Kidney tubule cell (primary cell): Measurements from ENCODE around the gene CHST12.
A peak's percentile ranks its signal among the peaks of the same experiment; 100 is the strongest.
"Not testable (repeated sequence)": the region's sequence is repeated elsewhere in the genome, so short reads cannot be mapped to it uniquely, and the experiment has no call there.

ENCODE experiments used
- DNase-seq: peaks from one replicate; pipeline ENCODE4 v3.0.0-alpha.2; 2018; ENCODE audit warnings: low spot score

Gene CHST12

GRCh38 chr7:2436341-2437104 is 33.1 kb downstream of the CHST12 start:
- no peak for DNase-seq

DNA sequence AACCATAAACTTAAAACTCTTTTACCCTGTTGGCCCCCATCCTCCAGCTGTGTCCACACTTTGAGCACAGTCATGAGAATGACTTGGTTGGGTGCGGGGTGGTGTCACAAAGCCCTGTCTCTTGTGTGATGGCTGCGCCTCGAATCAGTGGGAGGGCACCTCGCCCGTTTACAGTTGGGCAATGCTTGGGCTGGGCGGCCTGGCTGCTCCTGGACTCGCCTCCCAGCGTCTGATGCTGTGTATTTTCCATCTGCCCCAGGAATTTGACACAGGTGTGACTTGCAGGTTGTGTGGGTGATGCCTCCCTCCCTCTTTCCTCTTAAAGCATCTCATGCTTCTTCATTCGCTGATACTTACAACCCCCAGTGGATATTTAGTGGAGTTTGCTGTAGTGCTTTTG is 33.7 kb downstream of the CHST12 start:
- no peak for DNase-seq

- DNase-seq, result no peak
These were observed 34.2 kb downstream of the CHST12 start for GRCh38 chr7:2437537-2438148.

DNA sequence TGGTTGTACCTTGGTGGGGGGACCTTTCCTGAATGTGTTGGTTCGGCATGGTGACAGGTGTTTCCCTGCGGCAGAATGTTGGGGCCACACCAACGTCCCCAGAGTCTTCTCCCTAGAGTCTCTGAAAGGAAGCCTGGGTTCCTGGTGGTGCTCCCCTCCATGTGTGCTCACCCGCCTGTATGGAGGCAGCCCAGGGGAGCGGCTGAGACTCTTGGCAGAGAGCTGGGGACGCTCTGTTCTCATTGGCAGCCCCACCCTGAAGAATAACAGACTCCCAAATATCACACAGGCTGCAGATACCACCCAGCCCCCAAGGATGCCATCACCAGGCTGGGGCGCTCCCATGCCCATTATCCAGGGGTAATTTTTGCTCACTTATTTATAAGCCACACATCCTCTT is 34.8 kb downstream of the CHST12 start:
- DNase-seq, result no peak

GRCh38 chr7:2438775-2439174 is 35.4 kb downstream of the CHST12 start:
- no peak for DNase-seq

DNA sequence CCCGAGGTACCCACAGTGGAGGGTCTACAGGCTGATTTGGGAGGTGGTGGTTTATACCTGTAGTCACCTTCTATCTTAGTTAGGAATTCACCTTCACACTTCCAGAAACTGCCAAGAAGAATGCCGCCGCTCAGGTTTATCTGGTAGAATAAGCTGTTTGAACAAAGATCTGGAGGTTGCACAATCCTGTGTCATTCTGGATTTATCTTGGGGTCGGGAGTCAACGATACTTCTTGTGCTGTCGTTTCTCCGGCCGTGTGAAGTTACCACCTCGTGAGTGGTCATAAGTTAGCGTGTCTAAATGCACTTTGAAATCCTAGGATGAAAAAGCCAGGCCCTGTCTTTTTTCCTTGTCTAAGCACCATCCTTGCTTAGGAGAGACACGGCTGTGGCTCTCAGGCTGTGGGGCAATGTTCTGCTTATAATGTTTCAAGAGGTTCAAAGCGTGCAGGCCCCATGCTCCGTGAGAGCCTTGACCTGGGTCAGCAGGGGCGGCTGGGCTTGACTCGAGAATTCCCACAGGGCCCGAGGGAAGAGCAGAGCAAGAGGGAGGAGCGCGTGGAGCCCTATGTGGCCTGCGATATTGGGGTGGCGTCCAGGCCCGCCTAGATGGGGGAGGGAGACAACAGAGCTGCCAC is 37.3 kb downstream of the CHST12 start:
- DNase-seq, result no peak

- no peak for DNase-seq
These were observed 38.1 kb downstream of the CHST12 start for GRCh38 chr7:2441430-2442058.

- DNase-seq, result no peak
These were observed 40.1 kb downstream of the CHST12 start for GRCh38 chr7:2443491-2443890.

DNA sequence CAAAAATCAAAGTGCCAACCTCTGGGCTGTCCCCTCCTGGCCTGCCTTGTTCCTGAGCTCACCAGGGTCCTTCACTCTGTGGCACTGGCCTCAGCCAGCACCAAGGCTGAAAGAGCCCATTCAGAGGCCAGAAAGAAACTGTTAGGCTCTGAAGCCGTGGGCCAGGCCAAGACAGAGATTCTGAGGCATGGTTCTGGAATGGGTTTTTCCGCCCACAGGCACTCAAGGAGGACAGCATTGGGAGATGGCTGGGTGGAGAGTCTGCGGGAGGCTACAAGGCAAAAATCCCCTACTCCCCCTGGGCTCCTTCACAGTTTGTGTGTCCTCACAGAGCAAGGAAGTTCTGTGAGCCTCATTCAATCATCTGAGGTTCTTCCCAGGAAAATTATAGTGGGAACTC is 41.1 kb downstream of the CHST12 start:
- DNase-seq, result peak; percentile 2

GRCh38 chr7:2445047-2445446 is 41.6 kb downstream of the CHST12 start:
- DNase-seq, result no peak

- DNase-seq, result no peak
These were observed 42.6 kb downstream of the CHST12 start for GRCh38 chr7:2445898-2446555.

GRCh38 chr7:2446676-2447075 is 43.3 kb downstream of the CHST12 start:
- DNase-seq, result no peak

DNA sequence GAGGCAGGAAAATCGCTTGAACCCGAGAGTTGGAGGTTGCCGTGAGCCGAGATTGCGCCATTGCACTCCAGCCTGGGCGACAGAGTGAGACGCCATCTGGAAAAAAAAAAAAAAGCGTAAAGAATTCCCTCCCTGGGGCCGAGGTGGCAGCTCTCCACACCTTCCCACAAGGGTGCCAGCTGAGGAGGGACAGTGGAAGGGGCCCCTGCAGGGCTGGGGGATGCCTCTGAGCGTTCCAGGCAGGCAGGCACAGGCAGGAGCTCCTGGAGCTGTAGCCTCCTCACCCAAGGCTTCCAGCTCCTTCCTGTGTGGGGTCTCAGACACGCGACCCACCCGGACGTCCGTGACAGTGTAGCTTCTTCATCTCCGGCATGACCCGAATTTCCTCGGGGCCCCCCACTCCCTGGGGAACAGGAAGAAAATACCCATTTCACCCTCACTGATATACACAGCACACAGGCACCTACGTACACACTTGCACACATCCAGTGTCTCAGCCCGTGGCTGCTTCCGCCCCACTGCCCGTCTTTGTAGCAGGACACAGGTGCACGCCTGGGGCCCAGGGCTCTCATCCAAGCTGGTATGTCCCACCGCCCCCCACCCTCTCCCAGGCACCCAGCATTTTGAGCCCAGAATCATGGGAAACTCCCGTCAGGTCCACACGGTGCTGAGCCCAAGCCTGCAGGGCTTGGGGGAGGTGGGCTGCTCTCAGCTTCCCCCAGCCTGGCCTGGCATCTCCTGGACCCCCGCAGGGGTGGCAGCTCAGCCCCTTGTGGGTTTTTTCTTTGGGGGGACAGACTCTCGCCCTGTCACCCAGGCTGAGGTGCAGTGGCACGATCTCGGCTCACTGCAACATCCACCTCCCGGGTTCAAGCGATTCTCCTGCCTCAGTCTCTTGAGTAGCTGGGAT is 47.0 kb downstream of the CHST12 start:
- DNase-seq, result no peak

DNA sequence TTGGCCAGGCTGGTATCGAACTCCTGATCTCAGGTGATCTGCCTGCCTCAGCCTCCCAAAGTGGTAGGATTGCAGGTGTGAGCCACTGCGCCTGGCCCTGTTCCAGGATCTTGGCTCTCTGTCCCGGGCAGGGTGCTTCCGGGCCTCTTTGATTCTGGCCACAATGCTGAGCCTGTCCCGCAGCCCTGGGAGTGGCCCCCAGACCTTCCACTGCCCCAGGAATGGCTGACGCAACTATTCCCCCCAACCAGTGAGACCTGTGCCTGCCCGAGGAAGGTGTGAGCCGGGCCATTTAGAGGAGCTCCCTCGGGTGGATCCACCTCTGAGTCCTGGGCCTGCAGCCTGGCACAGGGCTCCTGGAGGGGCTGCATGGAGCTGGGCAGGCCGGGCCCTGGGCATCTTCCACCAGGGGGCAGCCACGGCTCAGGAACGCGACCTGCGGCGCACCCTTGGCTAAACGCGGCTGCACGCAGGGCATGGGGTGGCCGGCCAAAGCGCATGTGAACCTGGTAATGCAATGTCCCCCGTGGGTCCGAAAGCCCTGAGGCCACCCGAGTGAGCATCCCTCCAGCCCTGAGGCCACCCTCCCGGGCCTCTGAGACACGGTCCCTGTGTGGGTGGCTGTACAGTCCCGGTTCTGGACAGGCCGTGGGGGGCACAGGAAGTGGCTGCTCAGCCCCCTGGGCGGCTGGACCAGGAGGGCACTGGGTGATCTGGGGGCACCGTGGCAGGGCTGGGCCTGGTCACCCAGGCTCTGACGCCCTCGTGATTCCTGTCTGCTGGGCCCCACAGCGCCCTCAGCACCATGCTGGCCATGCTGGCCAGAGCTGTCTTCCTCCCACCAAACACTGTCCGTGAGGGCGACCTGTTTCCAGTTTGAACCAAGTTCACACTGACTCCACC is 48.0 kb downstream of the CHST12 start:
- peak; percentile 82 for DNase-seq

DNA sequence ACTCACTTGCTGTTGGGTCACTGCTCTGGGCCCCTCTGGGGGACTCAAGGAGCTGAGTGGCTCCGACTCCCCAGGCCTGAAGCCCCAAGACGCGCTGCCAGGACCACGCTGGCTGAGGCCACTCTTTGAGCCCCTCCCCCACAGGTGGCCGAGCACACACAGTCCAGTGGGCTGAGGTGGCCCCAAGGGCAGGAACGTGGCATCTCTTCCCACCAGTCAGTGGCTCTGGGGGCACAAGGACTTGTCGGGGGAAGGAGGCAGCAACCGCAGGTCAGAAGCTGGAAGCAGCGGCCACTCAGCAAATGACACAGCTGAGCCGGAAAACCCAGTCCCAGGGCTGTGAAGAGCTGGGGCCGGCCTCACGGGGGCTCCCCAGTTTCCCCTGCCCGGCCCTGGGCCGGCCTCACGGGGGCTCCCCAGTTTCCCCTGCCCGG is 48.7 kb downstream of the CHST12 start:
- DNase-seq, result peak; percentile 8

- DNase-seq, result no peak
These were observed 49.3 kb downstream of the CHST12 start for GRCh38 chr7:2452643-2453270.

DNA sequence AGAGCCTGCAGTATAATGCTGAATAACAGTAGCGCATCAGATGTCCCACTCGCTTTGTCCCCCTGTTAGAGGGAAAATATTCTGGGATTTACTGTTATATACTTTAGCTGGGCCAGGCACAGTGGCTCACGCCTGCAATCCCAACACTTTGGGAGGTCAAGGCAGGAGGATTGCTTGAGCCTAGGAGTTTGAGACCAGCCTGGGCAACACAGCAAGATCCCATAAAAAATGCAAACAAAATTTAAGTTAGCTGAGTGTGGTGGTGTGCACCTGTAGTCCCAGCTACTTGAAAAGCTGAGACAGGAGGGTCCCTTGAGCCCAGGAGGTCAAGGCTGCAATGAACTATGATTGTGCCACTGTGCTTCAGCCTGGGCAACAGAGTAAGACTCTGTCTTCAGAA is 50.4 kb downstream of the CHST12 start:
- not testable (repeated sequence) for DNase-seq

GRCh38 chr7:2459674-2460073 is 56.3 kb downstream of the CHST12 start:
- no peak for DNase-seq

GRCh38 chr7:2460188-2460587 is 56.8 kb downstream of the CHST12 start:
- no peak for DNase-seq

DNA sequence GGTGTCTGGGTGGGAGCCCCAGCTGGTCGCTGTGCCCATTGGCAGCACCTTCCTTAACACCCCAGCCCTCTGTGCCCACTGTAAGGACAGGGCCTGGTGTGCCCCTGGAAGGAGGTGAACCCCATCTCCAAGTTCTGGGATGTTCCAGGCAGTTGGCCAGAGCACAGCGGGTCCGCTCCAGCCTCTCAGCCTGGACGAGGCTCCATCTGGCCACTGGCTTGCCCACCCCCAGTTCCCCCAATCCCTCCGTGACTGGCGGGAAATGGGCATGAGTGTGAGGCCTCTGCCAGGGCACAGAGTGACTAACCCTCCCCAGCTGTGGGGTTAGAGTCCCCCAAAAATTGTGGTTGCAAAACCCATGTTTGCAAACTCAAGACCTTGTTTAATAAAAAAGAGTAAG is 57.2 kb downstream of the CHST12 start:
- no peak for DNase-seq
